ENCODE measurements around the gene BAHCC1. TPM values are rescaled to one million over a fixed set of nuclear protein-coding genes. Genes with fewer than 3 reads are reported as not detected.

BAHCC1 gene
- total RNA-seq, 2 experiments from 2014 or later: 0.23 to 0.64 TPM

GRCh38 chr17:81429821-81430551 is 34.7 kb downstream of the BAHCC1 start:
- Mint-ChIP-seq H3K27ac (no peak overlapping the region), H3K4me3 (no peak overlapping the region), H3K36me3 (no peaks in the 10 kb centered on the region), H3K9me3 (ENCODE audit: low read depth) (no peaks in the 10 kb centered on the region), H3K4me1 (peaks cover 4% of the 10 kb centered on the region), H3K27me3 (peaks cover 22% of the 10 kb centered on the region)
- ATAC-seq: no peak
- DNase-seq: no peak
- CTCF ChIA-PET: interaction anchor here (1.2 kb wide), 2 partner anchors 29 to 55 kb away, joined by 4 read pairs; no protein-coding TSS in a partner anchor

GRCh38 chr17:81431545-81432482 is 36.6 kb downstream of the BAHCC1 start:
- H3K27me3 Mint-ChIP-seq: peaks cover 20% of the 10 kb centered on the region
- CTCF ChIA-PET: no interaction called here
- peaks cover 4% of the 10 kb centered on the region for H3K4me1 Mint-ChIP-seq
- H3K9me3 Mint-ChIP-seq (ENCODE audit: low read depth): no peaks in the 10 kb centered on the region
- H3K27ac Mint-ChIP-seq: no peak overlapping the region
- DNase-seq (no peak), ATAC-seq (no peak)
- no peak overlapping the region for H3K4me3 Mint-ChIP-seq
- no peaks in the 10 kb centered on the region for H3K36me3 Mint-ChIP-seq

GRCh38 chr17:81432941-81433340 is 37.7 kb downstream of the BAHCC1 start:
- Mint-ChIP-seq H3K4me3 (no peak overlapping the region), H3K4me1 (peaks cover 2% of the 10 kb centered on the region), H3K27ac (no peak overlapping the region), H3K36me3 (no peaks in the 10 kb centered on the region), H3K9me3 (ENCODE audit: low read depth) (no peaks in the 10 kb centered on the region), H3K27me3 (peaks cover 11% of the 10 kb centered on the region)
- ATAC-seq (no peak), DNase-seq (no peak)
- CTCF ChIA-PET: no interaction called here

GRCh38 chr17:81433656-81434055 is 38.4 kb downstream of the BAHCC1 start:
- H3K4me1 Mint-ChIP-seq: peaks cover 3% of the 10 kb centered on the region
- no peak for ATAC-seq
- peaks cover 6% of the 10 kb centered on the region for H3K27me3 Mint-ChIP-seq
- no peak overlapping the region for H3K4me3 Mint-ChIP-seq
- no peaks in the 10 kb centered on the region for H3K36me3 Mint-ChIP-seq
- no peak overlapping the region for H3K27ac Mint-ChIP-seq
- H3K9me3 Mint-ChIP-seq (ENCODE audit: low read depth): no peaks in the 10 kb centered on the region
- no peak for DNase-seq
- CTCF ChIA-PET: no interaction called here

- CTCF ChIA-PET: no interaction called here
- no peak for DNase-seq
- Mint-ChIP-seq H3K27ac (no peak overlapping the region), H3K9me3 (ENCODE audit: low read depth) (no peaks in the 10 kb centered on the region), H3K4me1 (peaks cover 3% of the 10 kb centered on the region), H3K36me3 (no peaks in the 10 kb centered on the region), H3K27me3 (peaks cover 2% of the 10 kb centered on the region), H3K4me3 (no peak overlapping the region)
- ATAC-seq: no peak
These were observed 38.8 kb downstream of the BAHCC1 start for GRCh38 chr17:81434072-81434471.

- CTCF ChIA-PET: no interaction called here
These were observed 39.6 kb downstream of the BAHCC1 start for GRCh38 chr17:81434681-81435417.

GRCh38 chr17:81435652-81436293 is 40.5 kb downstream of the BAHCC1 start:
- H3K27ac Mint-ChIP-seq: no peak overlapping the region
- no peaks in the 10 kb centered on the region for H3K36me3 Mint-ChIP-seq
- no peaks in the 10 kb centered on the region for H3K9me3 Mint-ChIP-seq (ENCODE audit: low read depth)
- peaks cover 6% of the 10 kb centered on the region for H3K4me1 Mint-ChIP-seq
- no peak overlapping the region for H3K4me3 Mint-ChIP-seq
- DNase-seq: no peak
- CTCF ChIA-PET: interaction anchor here (0.7 kb wide), 1 partner anchor 180 kb away, joined by 3 read pairs; no protein-coding TSS in a partner anchor
- no peak for ATAC-seq
- H3K27me3 Mint-ChIP-seq: no peaks in the 10 kb centered on the region

More at GRCh38 chr17:81434681-81435417, 39.6 kb downstream of the BAHCC1 start:
- no peaks in the 10 kb centered on the region for H3K36me3 Mint-ChIP-seq
- DNase-seq (no peak), ATAC-seq (no peak)
- H3K4me1 Mint-ChIP-seq: peaks cover 6% of the 10 kb centered on the region
- H3K27me3 Mint-ChIP-seq: peaks cover 2% of the 10 kb centered on the region
- no peaks in the 10 kb centered on the region for H3K9me3 Mint-ChIP-seq (ENCODE audit: low read depth)
- no peak overlapping the region for H3K4me3 Mint-ChIP-seq
- H3K27ac Mint-ChIP-seq: no peak overlapping the region

- CTCF ChIA-PET: interaction anchor here (0.7 kb wide), 1 partner anchor 181 kb away, joined by 3 read pairs; no protein-coding TSS in a partner anchor
- Mint-ChIP-seq H3K27ac (no peak overlapping the region), H3K4me3 (no peak overlapping the region), H3K4me1 (peaks cover 6% of the 10 kb centered on the region), H3K36me3 (no peaks in the 10 kb centered on the region), H3K9me3 (ENCODE audit: low read depth) (no peaks in the 10 kb centered on the region), H3K27me3 (no peaks in the 10 kb centered on the region)
- ATAC-seq: no peak
- no peak for DNase-seq
These were observed 41.1 kb downstream of the BAHCC1 start for GRCh38 chr17:81436294-81436849.

GRCh38 chr17:81437191-81437651 is 42.0 kb downstream of the BAHCC1 start:
- H3K36me3 Mint-ChIP-seq: no peaks in the 10 kb centered on the region
- CTCF ChIA-PET: no interaction called here
- H3K27ac Mint-ChIP-seq: no peak overlapping the region
- H3K4me3 Mint-ChIP-seq: no peak overlapping the region
- H3K4me1 Mint-ChIP-seq: peaks cover 6% of the 10 kb centered on the region
- H3K9me3 Mint-ChIP-seq (ENCODE audit: low read depth): no peaks in the 10 kb centered on the region
- ATAC-seq (no peak), DNase-seq (no peak)
- H3K27me3 Mint-ChIP-seq: no peaks in the 10 kb centered on the region

GRCh38 chr17:81438007-81438659 is 42.9 kb downstream of the BAHCC1 start:
- Mint-ChIP-seq H3K27ac (no peak overlapping the region), H3K4me3 (no peak overlapping the region), H3K9me3 (ENCODE audit: low read depth) (no peaks in the 10 kb centered on the region), H3K36me3 (no peaks in the 10 kb centered on the region), H3K4me1 (peaks cover 6% of the 10 kb centered on the region), H3K27me3 (no peaks in the 10 kb centered on the region)
- DNase-seq: no peak
- CTCF ChIA-PET: no interaction called here
- ATAC-seq: no peak

- no peaks in the 10 kb centered on the region for H3K27me3 Mint-ChIP-seq
- no peak overlapping the region for H3K27ac Mint-ChIP-seq
- no peak for DNase-seq
- H3K36me3 Mint-ChIP-seq: no peaks in the 10 kb centered on the region
- CTCF ChIA-PET: no interaction called here
- no peak overlapping the region for H3K4me3 Mint-ChIP-seq
- peaks cover 6% of the 10 kb centered on the region for H3K4me1 Mint-ChIP-seq
- H3K9me3 Mint-ChIP-seq (ENCODE audit: low read depth): no peaks in the 10 kb centered on the region
- ATAC-seq: no peak
These were observed 43.4 kb downstream of the BAHCC1 start for GRCh38 chr17:81438688-81439087.

GRCh38 chr17:81440051-81440471 is 44.8 kb downstream of the BAHCC1 start:
- Mint-ChIP-seq H3K4me1 (peaks cover 6% of the 10 kb centered on the region), H3K36me3 (no peaks in the 10 kb centered on the region), H3K4me3 (no peak overlapping the region), H3K9me3 (ENCODE audit: low read depth) (no peaks in the 10 kb centered on the region), H3K27ac (no peak overlapping the region), H3K27me3 (no peaks in the 10 kb centered on the region)
- DNase-seq: no peak
- CTCF ChIA-PET: interaction anchor here (0.7 to 1.8 kb wide), 2 partner anchors 45 to 144 kb away, joined by 3 to 7 read pairs; no protein-coding TSS in a partner anchor
- ATAC-seq: no peak
